ENCODE measurements around the gene TLX2. TPM values are rescaled to one million over a fixed set of nuclear protein-coding genes. Genes with fewer than 3 reads are reported as not detected.
A peak's percentile ranks its signal among the peaks of the same experiment; 100 is the strongest.

Gene TLX2
- total RNA-seq, 1 experiment from 2014 or later, result 3.1 TPM

- Histone ChIP-seq H3K4me2 (ENCODE audit: low read length) (no peak overlapping the region), H3K9ac (ENCODE audit: low read length) (no peak overlapping the region), H3K4me3 (ENCODE audit: low read length) (no peak overlapping the region), H3K4me1 (ENCODE audit: insufficient read depth, low read length) (peaks cover 12% of the 10 kb centered on the region), H3K9me2 (replicated peaks; ENCODE audit: low read length) (no peaks in the 10 kb centered on the region), H2AFZ (ENCODE audit: low read length) (no peak overlapping the region), H3K9me3 (ENCODE audit: low read length) (no peaks in the 10 kb centered on the region), H3K27ac (ENCODE audit: low read length) (no peak overlapping the region), H3K27me3 (ENCODE audit: low read length) (no peaks in the 10 kb centered on the region), H3K79me2 (ENCODE audit: low read length) (peaks cover 27% of the 10 kb centered on the region), H4K20me1 (ENCODE audit: low read length) (0 out of 2 replicates have a peak, but pooled peaks cover 7% of the 10 kb centered on the region), H3F3A (ENCODE audit: low read length, unreplicated experiment) (no peaks in the 10 kb centered on the region), H3K36me3 (ENCODE audit: low read depth, low read length) (peaks cover 26% of the 10 kb centered on the region)
- ChIA-PET CTCF (no interaction called here), POLR2A (ENCODE audit: unreplicated experiment) (no interaction called here)
- no peak for ATAC-seq
- DNase-seq, result no peak
- TF ChIP-seq EZH2phosphoT487 (IDR thresholded peaks at IDR 0.05; ENCODE audit: borderline replicate concordance, low read length) (no peak), CTCF (conservative IDR thresholded peaks at IDR 0.05; ENCODE audit: low read depth, low read length) (no peak), EZH2 (IDR thresholded peaks at IDR 0.05; ENCODE audit: low read length, unreplicated experiment) (no peak)
- intact Hi-C loops (cut with micrococcal nuclease), result no loop called here
- BruUV-seq (replicated peaks), result no TSS peak
Observed at GRCh38 chr2:74524955-74525716, 10.9 kb downstream of the TLX2 start.

- peaks cover 14% of the 10 kb centered on the region for H3K4me1 ChIP-seq (ENCODE audit: insufficient read depth, low read length)
- no peak for TF ChIP-seq EZH2phosphoT487 (IDR thresholded peaks at IDR 0.05; ENCODE audit: borderline replicate concordance, low read length)
- TF ChIP-seq EZH2 (IDR thresholded peaks at IDR 0.05; ENCODE audit: low read length, unreplicated experiment), result no peak
- TF ChIP-seq CTCF (conservative IDR thresholded peaks at IDR 0.05; ENCODE audit: low read depth, low read length), result no peak
- H3K9me3 ChIP-seq (ENCODE audit: low read length), result no peaks in the 10 kb centered on the region
- H3K9me2 ChIP-seq (replicated peaks; ENCODE audit: low read length), result no peaks in the 10 kb centered on the region
- no peak within 1 kb of the TSS for H3K4me3 ChIP-seq (ENCODE audit: low read length)
- no peak within 1 kb of the TSS for H3K4me2 ChIP-seq (ENCODE audit: low read length)
- H3K27ac ChIP-seq (ENCODE audit: low read length), result no peak within 1 kb of the TSS
- no TSS peak for BruUV-seq (replicated peaks)
- peaks cover 36% of the 10 kb centered on the region for H3K79me2 ChIP-seq (ENCODE audit: low read length)
- ChIA-PET POLR2A (ENCODE audit: unreplicated experiment) (no interaction called here), CTCF (no interaction called here)
- intact Hi-C loops (cut with micrococcal nuclease), result no loop called here
- peaks cover 26% of the 10 kb centered on the region for H3K36me3 ChIP-seq (ENCODE audit: low read depth, low read length)
- no peaks in the 10 kb centered on the region for H3K27me3 ChIP-seq (ENCODE audit: low read length)
- H3F3A ChIP-seq (ENCODE audit: low read length, unreplicated experiment), result no peaks in the 10 kb centered on the region
- DNase-seq, result peak; percentile 56
- no peak within 1 kb of the TSS for H2AFZ ChIP-seq (ENCODE audit: low read length)
- 0 out of 2 replicates have a peak, but pooled peaks cover 7% of the 10 kb centered on the region for H4K20me1 ChIP-seq (ENCODE audit: low read length)
- H3K9ac ChIP-seq (ENCODE audit: low read length), result no peak within 1 kb of the TSS
- no peak for ATAC-seq
Observed at GRCh38 chr2:74525717-74526648, 11.7 kb downstream of the TLX2 start, which contains the start of gene DQX1. Gene DQX1, minus strand, starts transcription at chr2:74526231. Its CDS starts 502 bp downstream, at chr2:74525729.
